Measurements from ENCODE around the gene SP140. TPM values are rescaled to one million over a fixed set of nuclear protein-coding genes. Genes with fewer than 3 reads are reported as not detected.

SP140 gene
- total and polyA plus RNA-seq, 10 of the 15 experiments (the other 5 are each of a cell fraction or from before 2014, with no cell fraction given): 61.7 to 164 (median 90.7) TPM

DNA sequence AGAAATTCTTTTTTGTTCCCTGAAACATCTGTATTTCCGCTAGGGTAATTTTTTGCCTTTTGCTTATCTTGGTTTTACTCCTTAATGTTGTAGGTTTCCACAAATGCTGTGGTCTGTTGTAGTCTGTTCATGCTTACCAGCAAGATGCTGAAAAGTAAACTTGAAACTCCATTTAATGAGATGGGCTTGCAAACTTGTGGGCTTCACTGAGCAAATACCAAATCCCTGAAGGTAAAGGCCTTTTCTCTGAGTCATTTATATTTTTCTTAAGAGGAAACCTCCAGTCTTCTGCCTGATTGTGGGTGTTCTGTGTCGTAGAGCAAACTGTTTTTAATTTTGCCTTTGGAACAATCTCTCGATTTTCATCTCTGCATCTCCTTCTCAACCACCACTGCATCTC is 9.3 kb downstream of the SP140 start (continued):
- TF ChIP-seq, protein P1, sequence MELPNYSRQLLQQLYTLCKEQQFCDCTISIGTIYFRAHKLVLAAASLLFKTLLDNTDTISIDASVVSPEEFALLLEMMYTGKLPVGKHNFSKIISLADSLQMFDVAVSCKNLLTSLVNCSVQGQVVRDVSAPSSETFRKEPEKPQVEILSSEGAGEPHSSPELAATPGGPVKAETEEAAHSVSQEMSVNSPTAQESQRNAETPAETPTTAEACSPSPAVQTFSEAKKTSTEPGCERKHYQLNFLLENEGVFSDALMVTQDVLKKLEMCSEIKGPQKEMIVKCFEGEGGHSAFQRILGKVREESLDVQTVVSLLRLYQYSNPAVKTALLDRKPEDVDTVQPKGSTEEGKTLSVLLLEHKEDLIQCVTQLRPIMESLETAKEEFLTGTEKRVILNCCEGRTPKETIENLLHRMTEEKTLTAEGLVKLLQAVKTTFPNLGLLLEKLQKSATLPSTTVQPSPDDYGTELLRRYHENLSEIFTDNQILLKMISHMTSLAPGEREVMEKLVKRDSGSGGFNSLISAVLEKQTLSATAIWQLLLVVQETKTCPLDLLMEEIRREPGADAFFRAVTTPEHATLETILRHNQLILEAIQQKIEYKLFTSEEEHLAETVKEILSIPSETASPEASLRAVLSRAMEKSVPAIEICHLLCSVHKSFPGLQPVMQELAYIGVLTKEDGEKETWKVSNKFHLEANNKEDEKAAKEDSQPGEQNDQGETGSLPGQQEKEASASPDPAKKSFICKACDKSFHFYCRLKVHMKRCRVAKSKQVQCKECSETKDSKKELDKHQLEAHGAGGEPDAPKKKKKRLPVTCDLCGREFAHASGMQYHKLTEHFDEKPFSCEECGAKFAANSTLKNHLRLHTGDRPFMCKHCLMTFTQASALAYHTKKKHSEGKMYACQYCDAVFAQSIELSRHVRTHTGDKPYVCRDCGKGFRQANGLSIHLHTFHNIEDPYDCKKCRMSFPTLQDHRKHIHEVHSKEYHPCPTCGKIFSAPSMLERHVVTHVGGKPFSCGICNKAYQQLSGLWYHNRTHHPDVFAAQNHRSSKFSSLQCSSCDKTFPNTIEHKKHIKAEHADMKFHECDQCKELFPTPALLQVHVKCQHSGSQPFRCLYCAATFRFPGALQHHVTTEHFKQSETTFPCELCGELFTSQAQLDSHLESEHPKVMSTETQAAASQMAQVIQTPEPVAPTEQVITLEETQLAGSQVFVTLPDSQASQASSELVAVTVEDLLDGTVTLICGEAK (IDR thresholded peaks at IDR 0.05; ENCODE audit: borderline replicate concordance): no peak
- no peak for TF ChIP-seq SIN3A (IDR thresholded peaks at IDR 0.05; ENCODE audit: low read depth, low read length)
- peak; percentile 50; the same call in 1 of the 2 replicates for TF ChIP-seq IRF4 (IDR thresholded peaks at IDR 0.05; ENCODE audit: low read depth, low read length)
- no peak for TF ChIP-seq ESRRA (IDR thresholded peaks at IDR 0.05; ENCODE audit: low read length)
- TF ChIP-seq ZSCAN29 (IDR thresholded peaks at IDR 0.05): no peak
- TF ChIP-seq, protein P2, sequence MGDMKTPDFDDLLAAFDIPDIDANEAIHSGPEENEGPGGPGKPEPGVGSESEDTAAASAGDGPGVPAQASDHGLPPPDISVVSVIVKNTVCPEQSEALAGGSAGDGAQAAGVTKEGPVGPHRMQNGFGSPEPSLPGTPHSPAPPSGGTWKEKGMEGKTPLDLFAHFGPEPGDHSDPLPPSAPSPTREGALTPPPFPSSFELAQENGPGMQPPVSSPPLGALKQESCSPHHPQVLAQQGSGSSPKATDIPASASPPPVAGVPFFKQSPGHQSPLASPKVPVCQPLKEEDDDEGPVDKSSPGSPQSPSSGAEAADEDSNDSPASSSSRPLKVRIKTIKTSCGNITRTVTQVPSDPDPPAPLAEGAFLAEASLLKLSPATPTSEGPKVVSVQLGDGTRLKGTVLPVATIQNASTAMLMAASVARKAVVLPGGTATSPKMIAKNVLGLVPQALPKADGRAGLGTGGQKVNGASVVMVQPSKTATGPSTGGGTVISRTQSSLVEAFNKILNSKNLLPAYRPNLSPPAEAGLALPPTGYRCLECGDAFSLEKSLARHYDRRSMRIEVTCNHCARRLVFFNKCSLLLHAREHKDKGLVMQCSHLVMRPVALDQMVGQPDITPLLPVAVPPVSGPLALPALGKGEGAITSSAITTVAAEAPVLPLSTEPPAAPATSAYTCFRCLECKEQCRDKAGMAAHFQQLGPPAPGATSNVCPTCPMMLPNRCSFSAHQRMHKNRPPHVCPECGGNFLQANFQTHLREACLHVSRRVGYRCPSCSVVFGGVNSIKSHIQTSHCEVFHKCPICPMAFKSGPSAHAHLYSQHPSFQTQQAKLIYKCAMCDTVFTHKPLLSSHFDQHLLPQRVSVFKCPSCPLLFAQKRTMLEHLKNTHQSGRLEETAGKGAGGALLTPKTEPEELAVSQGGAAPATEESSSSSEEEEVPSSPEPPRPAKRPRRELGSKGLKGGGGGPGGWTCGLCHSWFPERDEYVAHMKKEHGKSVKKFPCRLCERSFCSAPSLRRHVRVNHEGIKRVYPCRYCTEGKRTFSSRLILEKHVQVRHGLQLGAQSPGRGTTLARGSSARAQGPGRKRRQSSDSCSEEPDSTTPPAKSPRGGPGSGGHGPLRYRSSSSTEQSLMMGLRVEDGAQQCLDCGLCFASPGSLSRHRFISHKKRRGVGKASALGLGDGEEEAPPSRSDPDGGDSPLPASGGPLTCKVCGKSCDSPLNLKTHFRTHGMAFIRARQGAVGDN (IDR thresholded peaks at IDR 0.05): no peak
- TF ChIP-seq, protein P3, sequence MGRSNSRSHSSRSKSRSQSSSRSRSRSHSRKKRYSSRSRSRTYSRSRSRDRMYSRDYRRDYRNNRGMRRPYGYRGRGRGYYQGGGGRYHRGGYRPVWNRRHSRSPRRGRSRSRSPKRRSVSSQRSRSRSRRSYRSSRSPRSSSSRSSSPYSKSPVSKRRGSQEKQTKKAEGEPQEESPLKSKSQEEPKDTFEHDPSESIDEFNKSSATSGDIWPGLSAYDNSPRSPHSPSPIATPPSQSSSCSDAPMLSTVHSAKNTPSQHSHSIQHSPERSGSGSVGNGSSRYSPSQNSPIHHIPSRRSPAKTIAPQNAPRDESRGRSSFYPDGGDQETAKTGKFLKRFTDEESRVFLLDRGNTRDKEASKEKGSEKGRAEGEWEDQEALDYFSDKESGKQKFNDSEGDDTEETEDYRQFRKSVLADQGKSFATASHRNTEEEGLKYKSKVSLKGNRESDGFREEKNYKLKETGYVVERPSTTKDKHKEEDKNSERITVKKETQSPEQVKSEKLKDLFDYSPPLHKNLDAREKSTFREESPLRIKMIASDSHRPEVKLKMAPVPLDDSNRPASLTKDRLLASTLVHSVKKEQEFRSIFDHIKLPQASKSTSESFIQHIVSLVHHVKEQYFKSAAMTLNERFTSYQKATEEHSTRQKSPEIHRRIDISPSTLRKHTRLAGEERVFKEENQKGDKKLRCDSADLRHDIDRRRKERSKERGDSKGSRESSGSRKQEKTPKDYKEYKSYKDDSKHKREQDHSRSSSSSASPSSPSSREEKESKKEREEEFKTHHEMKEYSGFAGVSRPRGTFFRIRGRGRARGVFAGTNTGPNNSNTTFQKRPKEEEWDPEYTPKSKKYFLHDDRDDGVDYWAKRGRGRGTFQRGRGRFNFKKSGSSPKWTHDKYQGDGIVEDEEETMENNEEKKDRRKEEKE (IDR thresholded peaks at IDR 0.05): no peak
- no peak for TF ChIP-seq SMARCA5 (IDR thresholded peaks at IDR 0.05)
- TF ChIP-seq SMAD1 (IDR thresholded peaks at IDR 0.05; ENCODE audit: low read depth, partially characterized antibody): no peak
- peak; percentile 67 for TF ChIP-seq JUNB (IDR thresholded peaks at IDR 0.05)
- no peak for TF ChIP-seq TCF12 (IDR thresholded peaks at IDR 0.05; ENCODE audit: low read depth, low read length)
- TF ChIP-seq ZNF207 (IDR thresholded peaks at IDR 0.05; ENCODE audit: borderline replicate concordance): no peak
- no peak for TF ChIP-seq YBX1 (IDR thresholded peaks at IDR 0.05)
- TF ChIP-seq RAD51 (IDR thresholded peaks at IDR 0.05): no peak
- TF ChIP-seq RELA (IDR thresholded peaks at IDR 0.05; ENCODE audit: borderline replicate concordance, partially characterized antibody): no peak
- TF ChIP-seq CHD4 (IDR thresholded peaks at IDR 0.05): no peak
- no peak for TF ChIP-seq SREBF2 (IDR thresholded peaks at IDR 0.05; ENCODE audit: low read length)
- TF ChIP-seq NFYB (IDR thresholded peaks at IDR 0.05; ENCODE audit: insufficient read depth, low read depth, low read length): no peak
- no peak for TF ChIP-seq TARDBP (IDR thresholded peaks at IDR 0.05; ENCODE audit: borderline replicate concordance)
- TF ChIP-seq KAT2A (conservative IDR thresholded peaks at IDR 0.05; ENCODE audit: control insufficient read depth, low read depth, low read length): no peak
- no peak for TF ChIP-seq KDM1A (IDR thresholded peaks at IDR 0.05; ENCODE audit: borderline replicate concordance)

All from GM12878 (cell line).